T follicular helper cell (primary cell): ENCODE results near the gene SERINC4.
"Not testable (repeated sequence)": the region's sequence is repeated elsewhere in the genome, so short reads cannot be mapped to it uniquely, and the experiment has no call there.

ENCODE experiments used
- DNase-seq: peaks from one replicate; pipeline ENCODE4 v3.0.0-alpha.2; 2020; ENCODE audit warnings: low read depth

SERINC4 gene

DNA sequence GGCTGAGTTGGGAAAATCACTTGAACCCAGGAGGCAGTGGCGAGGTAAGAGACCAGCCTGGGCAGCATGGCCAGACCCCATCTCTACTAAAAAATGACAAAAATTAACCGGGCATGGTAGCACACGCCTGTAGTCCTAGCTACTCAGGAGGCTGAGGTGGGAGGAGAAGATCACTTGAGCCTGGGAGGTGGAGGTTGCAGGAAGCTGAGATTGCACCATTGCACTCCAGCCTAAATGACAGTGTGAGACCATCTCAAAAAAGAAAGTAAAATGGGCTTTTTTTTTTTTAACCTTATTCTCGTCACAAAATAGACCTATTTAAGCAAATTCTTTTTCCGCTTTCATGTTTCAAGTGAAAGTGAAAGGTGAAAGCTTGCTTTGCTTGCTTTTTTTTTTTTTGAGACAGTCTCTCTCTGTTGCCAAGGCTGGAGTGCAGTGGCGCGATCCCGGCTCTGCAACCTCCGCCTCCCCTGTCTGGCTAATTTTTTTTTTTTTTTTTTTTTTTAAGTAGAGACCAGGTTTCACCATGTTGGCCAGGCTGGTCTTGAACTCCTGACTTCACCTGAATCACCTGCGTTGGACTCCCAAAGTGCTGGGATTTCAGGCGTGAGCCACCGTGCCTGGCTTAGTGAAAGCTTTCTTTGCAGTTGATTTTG, 50.2 kb downstream of the SERINC4 start:
- DNase-seq, result peak; percentile 30

DNA sequence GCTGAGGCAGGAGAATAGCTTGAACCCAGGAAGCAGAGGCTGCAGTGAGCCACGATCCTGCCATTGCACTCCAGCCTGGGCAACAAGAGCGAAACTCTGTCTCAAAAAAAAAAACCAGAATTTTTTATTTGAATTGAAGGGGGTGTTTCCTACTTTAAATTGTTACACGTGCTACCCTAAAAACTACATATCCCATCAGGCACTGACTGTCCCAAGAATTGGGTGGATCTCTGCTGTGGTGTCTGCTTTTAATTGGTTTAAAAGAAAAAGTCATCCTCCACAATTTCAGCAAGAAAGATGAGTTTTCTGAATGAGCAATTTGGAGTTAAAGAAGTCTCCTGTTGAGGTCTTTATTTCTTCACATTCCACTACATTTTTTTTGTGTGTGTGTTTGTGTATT, 51.6 kb downstream of the SERINC4 start:
- no peak for DNase-seq

DNA sequence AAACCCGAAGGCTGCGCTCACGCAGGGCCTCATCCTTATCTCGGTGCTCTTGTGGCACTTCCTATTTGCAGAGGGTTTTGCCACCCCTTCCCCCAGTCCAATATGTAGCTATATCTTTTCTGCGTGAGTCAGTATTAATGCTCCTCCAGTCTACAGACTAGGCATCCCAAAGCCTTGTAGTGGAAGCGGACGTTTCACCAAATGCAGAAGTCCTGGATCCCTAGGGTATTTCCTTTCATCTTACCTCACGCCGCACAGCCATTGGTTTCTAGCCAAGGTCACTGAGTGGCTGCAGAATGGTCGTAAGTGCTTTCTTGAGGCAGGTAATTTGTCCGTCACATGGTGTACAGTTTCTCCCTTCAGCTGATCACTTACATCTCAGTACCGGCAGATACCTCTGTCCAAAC, 53.1 kb downstream of the SERINC4 start:
- not testable (repeated sequence) for DNase-seq

DNA sequence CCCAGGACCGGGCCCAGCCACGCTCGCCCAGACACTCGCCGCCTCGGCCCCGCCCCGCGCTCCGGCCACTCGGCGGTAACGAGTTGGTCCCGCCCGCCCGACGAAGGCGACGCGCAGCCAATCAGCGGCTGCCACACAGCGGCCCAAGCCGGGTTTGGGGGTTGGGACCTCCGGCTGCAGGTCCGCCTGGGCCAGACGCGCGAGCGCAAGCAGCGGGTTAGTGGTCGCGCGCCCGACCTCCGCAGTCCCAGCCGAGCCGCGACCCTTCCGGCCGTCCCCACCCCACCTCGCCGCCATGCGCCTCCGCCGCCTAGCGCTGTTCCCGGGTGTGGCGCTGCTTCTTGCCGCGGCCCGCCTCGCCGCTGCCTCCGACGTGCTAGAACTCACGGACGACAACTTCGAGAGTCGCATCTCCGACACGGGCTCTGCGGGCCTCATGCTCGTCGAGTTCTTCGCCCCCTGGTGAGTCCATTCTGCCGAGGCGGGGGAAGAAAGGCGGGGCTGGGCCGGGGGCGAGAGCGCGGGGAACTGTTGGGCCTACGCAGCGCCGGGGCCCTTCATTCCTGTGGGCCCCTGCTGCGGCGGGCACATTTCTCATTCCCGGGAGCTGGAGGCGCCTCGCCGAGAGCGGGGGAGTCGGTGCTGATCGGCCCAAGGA, 53.6 kb downstream of the SERINC4 start, which contains the start of gene PDIA3:
PDIA3 (plus strand) TSS at position 194 of the 658 bp plus-strand sequence; CDS start at position 296, 102 bp downstream.
- peak; percentile 75 for DNase-seq
